Muscle of leg (tissue), 9 donors: ENCODE results near the gene PADI1. TPM values are rescaled to one million over a fixed set of nuclear protein-coding genes. Genes with fewer than 3 reads are reported as not detected.

Source experiments
- polyA plus RNA-seq, 8 donors: library from polyadenylated mRNA; unstranded; fragments of 120-200 nt; gene quantifications; one replicate each; pipeline versions ENCODE4 v1.2.1 to v1.2.3, GENCODE V29; 2013; ENCODE audit warnings: inconsistent platforms in 1 of 8, low replicate concordance in 1 of 8; ENCODE audit not compliant: insufficient read length in 8 of 8, insufficient read depth in 1 of 8
- total RNA-seq: library from RNA; stranded (reverse); fragments of 120-200 nt; gene quantifications from one replicate; pipeline ENCODE4 v1.2.4, GENCODE V29; 2013

Gene PADI1
- total and polyA plus RNA-seq, 9 donors: 0.13 to 0.91 (median 0.29) TPM

Other genes starting within 250 kb of the PADI1 start
- 89.3 TPM for gene MFAP2, start 224.5 kb upstream of the PADI1 start, total RNA-seq
- 100 to 1,000 TPM in 6 of 8 donors, 10 to 100 TPM in 2; 50.1 to 150 (median 113) TPM for gene MFAP2, start 224.5 kb upstream of the PADI1 start, polyA plus RNA-seq
- gene ATP13A2, start 193.2 kb upstream of the PADI1 start, total RNA-seq: 8.8 TPM
- gene ATP13A2, start 193.2 kb upstream of the PADI1 start, polyA plus RNA-seq: 10 to 100 TPM; 19.2 to 25.0 (median 21.7) TPM
- 103 TPM for gene SDHB, start 151.1 kb upstream of the PADI1 start, total RNA-seq
- gene SDHB, start 151.1 kb upstream of the PADI1 start, polyA plus RNA-seq: 100 to 1,000 TPM in 3 of 8 donors, 10 to 100 TPM in 5; 83.6 to 118 (median 92.6) TPM
- 37.2 TPM for gene PADI2, start 85.7 kb upstream of the PADI1 start, total RNA-seq
- gene PADI2, start 85.7 kb upstream of the PADI1 start, polyA plus RNA-seq: 10 to 100 TPM; 46.7 to 81.7 (median 69.7) TPM
- gene PADI3, start 44.0 kb downstream of the PADI1 start, total RNA-seq: not detected
- gene PADI3, start 44.0 kb downstream of the PADI1 start, polyA plus RNA-seq: under 1 TPM in 1 of 8 donors, not detected in 7; 0.05 TPM
- 0.18 TPM for gene PADI4, start 103.1 kb downstream of the PADI1 start, total RNA-seq
- 1 to 10 TPM in 3 of 8 donors, under 1 TPM in 5; 0.45 to 1.7 (median 1.00) TPM for gene PADI4, start 103.1 kb downstream of the PADI1 start, polyA plus RNA-seq
- not detected for gene PADI6, start 167.1 kb downstream of the PADI1 start, total RNA-seq
- not detected for gene PADI6, start 167.1 kb downstream of the PADI1 start, polyA plus RNA-seq
- 20.7 TPM for gene RCC2, start 234.5 kb downstream of the PADI1 start, total RNA-seq
- 10 to 100 TPM; 32.2 to 57.4 (median 39.4) TPM for gene RCC2, start 234.5 kb downstream of the PADI1 start, polyA plus RNA-seq